ENCODE measurements around the gene SMARCA1.

Gene SMARCA1

GRCh38 chrX:129549124-129549523 lies 25.8 kb upstream of the SMARCA1 start:
- DNase-seq (ENCODE audit: low spot score) = no peak
- in situ Hi-C loops (cut with MboI; ENCODE audit: low pct_unique_long_range_greater_than_20kb, low sequenced_read_pairs, unreplicated experiment) = no loop called here
- TF ChIP-seq CTCF (IDR thresholded peaks at IDR 0.05; ENCODE audit: extremely low read depth, insufficient read depth, missing control alignments) = no peak

GRCh38 chrX:129545408-129545807 lies 22.1 kb upstream of the SMARCA1 start:
- no peak for DNase-seq (ENCODE audit: low spot score)
- in situ Hi-C loops (cut with MboI; ENCODE audit: low pct_unique_long_range_greater_than_20kb, low sequenced_read_pairs, unreplicated experiment) = no loop called here
- no peak for TF ChIP-seq CTCF (IDR thresholded peaks at IDR 0.05; ENCODE audit: extremely low read depth, insufficient read depth, missing control alignments)

GRCh38 chrX:129544780-129545179 lies 21.5 kb upstream of the SMARCA1 start:
- in situ Hi-C loops (cut with MboI; ENCODE audit: low pct_unique_long_range_greater_than_20kb, low sequenced_read_pairs, unreplicated experiment) = no loop called here
- DNase-seq (ENCODE audit: low spot score) = no peak
- TF ChIP-seq CTCF (IDR thresholded peaks at IDR 0.05; ENCODE audit: extremely low read depth, insufficient read depth, missing control alignments) = no peak

GRCh38 chrX:129540722-129541184 lies 17.5 kb upstream of the SMARCA1 start:
- no peak for TF ChIP-seq CTCF (IDR thresholded peaks at IDR 0.05; ENCODE audit: extremely low read depth, insufficient read depth, missing control alignments)
- in situ Hi-C loops (cut with MboI; ENCODE audit: low pct_unique_long_range_greater_than_20kb, low sequenced_read_pairs, unreplicated experiment) = no loop called here
- DNase-seq (ENCODE audit: low spot score) = peak; percentile 38

GRCh38 chrX:129540068-129540653 lies 16.9 kb upstream of the SMARCA1 start, which contains the start of gene OCRL:
Gene OCRL, plus strand, starts transcription at chrX:129540259. Its CDS starts 181 bp downstream, at chrX:129540440.
- DNase-seq (ENCODE audit: low spot score) = peak; percentile 76
- in situ Hi-C loops (cut with MboI; ENCODE audit: low pct_unique_long_range_greater_than_20kb, low sequenced_read_pairs, unreplicated experiment) = no loop called here
- peak; percentile 65 for TF ChIP-seq CTCF (IDR thresholded peaks at IDR 0.05; ENCODE audit: extremely low read depth, insufficient read depth, missing control alignments)

GRCh38 chrX:129534816-129535578 lies 11.7 kb upstream of the SMARCA1 start:
- no peak for TF ChIP-seq CTCF (IDR thresholded peaks at IDR 0.05; ENCODE audit: extremely low read depth, insufficient read depth, missing control alignments)
- in situ Hi-C loops (cut with MboI; ENCODE audit: low pct_unique_long_range_greater_than_20kb, low sequenced_read_pairs, unreplicated experiment) = no loop called here
- no peak for DNase-seq (ENCODE audit: low spot score)

All from GM13977 (cell line).